Body of pancreas (tissue), 4 donors: Measurements from ENCODE around the gene EIF4ENIF1. TPM values are rescaled to one million over a fixed set of nuclear protein-coding genes. Genes with fewer than 3 reads are reported as not detected.

Source experiments
- ATAC-seq: fragments of 150-250 bp; one replicate; pipeline ENCODE4 v1.9.1; 2016
- DNase-seq, 4 donors: peaks; one replicate each; pipeline ENCODE4 v3.0.0-alpha.2; 2019
- H3K27ac ChIP-seq, 4 donors: fragments of 200-600 bp; sonication (generic); 1 replicate in 3 of 4; 2 replicates in 1 of 4; pipeline versions ENCODE4 v1.5.1 to v1.6.1; 2016 to 2019; ENCODE audit warnings: mild to moderate bottlenecking in 1 of 4, mixed read lengths in 1 of 4, moderate library complexity in 1 of 4
- H3K27me3 ChIP-seq, 2 donors: fragments of 200-600 bp; sonication (generic); one replicate each; pipeline ENCODE4 v1.6.0; 2016; ENCODE audit warnings: mild to moderate bottlenecking in 1 of 2
- H3K36me3 ChIP-seq, 2 donors: fragments of 200-600 bp; sonication (generic); replicated peaks in 1 of 2; 2 replicates each; pipeline ENCODE4 v1.5.1; 2016; ENCODE audit warnings: low read depth in 2 of 2; ENCODE audit not compliant: insufficient read depth in 1 of 2
- H3K4me1 ChIP-seq: fragments of 200-600 bp; sonication (generic); one replicate; pipeline ENCODE4 v1.6.0; 2016
- H3K4me3 ChIP-seq, 2 donors: fragments of 200-600 bp; sonication (generic); 1 replicate in 1 of 2; 2 replicates in 1 of 2; pipeline ENCODE4 v1.5.1; 2016 to 2019
- H3K9me3 ChIP-seq, 3 donors: fragments of 200-600 bp; sonication (generic); 1 replicate in 2 of 3; 2 replicates in 1 of 3; pipeline ENCODE4 v1.5.1; 2016
- CTCF ChIP-seq, 7 experiments: fragments of 450-650 bp in 4 of 7; fragments of 200-600 bp in 3 of 7; sonication (generic) in 3 of 7; IDR thresholded peaks; one replicate each; pipeline ENCODE4 v1.5.1; 2016 to 2019; ENCODE audit warnings: antibody characterized with exemption in 7 of 7
- POLR2A ChIP-seq, 3 donors: fragments of 450-650 bp; IDR thresholded peaks; one replicate each; pipeline ENCODE4 v1.6.1; 2016; ENCODE audit warnings: antibody characterized with exemption in 3 of 3, mild to moderate bottlenecking in 2 of 3
- WGBS, 2 donors: methylation state at CpG; one replicate each; pipeline ENCODE4 v1.1.5; 2017; 5-methylcytosine and 5-hydroxymethylcytosine counted together
- intact Hi-C: fragments of 100-400 bp; cut with DNase I; formaldehyde crosslinking; loops from one replicate; pipeline ENCODE4 v1.15.1; 2023
- total RNA-seq, 2 donors: library from RNA; depleted of rRNA; stranded (reverse); fragments of >200 nt; gene quantifications; one replicate each; pipeline ENCODE4 v1.1.0, GENCODE V29; 2016

EIF4ENIF1 gene
- total RNA-seq, 2 donors from 2014 or later: 7.5 to 10.9 TPM

- no peak overlapping the region for H3K27ac ChIP-seq
- no peak overlapping the region for H3K4me3 ChIP-seq
- H3K27me3 ChIP-seq: no peaks in the 10 kb centered on the region
- no peaks in the 10 kb centered on the region for H3K36me3 ChIP-seq
- peaks cover 7% of the 10 kb centered on the region for H3K4me1 ChIP-seq
- no peak for ATAC-seq
- 86 to 88% methylated on average over 2 of the region's 2 CpGs for whole genome bisulfite sequencing, 2 donors
- no peaks in the 10 kb centered on the region for H3K9me3 ChIP-seq
- no peak for TF ChIP-seq POLR2A (IDR thresholded peaks at IDR 0.05)
- no peak for TF ChIP-seq CTCF (IDR thresholded peaks at IDR 0.05)
- intact Hi-C loops: no loop called here
- no peak for DNase-seq
Observed at GRCh38 chr22:31501738-31502137, 12.1 kb upstream of the EIF4ENIF1 start.

- DNase-seq (no peak), ATAC-seq (no peak)
- intact Hi-C loops: no loop called here
- TF ChIP-seq POLR2A (IDR thresholded peaks at IDR 0.05) (no peak), CTCF (IDR thresholded peaks at IDR 0.05) (no peak)
- no peaks in the 10 kb centered on the region for H3K27me3 ChIP-seq
- H3K4me3 ChIP-seq: peak overlapping the region; percentile 37 to 55
- H3K9me3 ChIP-seq: no peaks in the 10 kb centered on the region
- H3K36me3 ChIP-seq: no peaks in the 10 kb centered on the region
- H3K4me1 ChIP-seq: peaks cover 10% of the 10 kb centered on the region
- 69 to 70% methylated on average over 9 to 10 of the region's 10 CpGs for WGBS, 2 donors
- peak overlapping the region in 3 of 4 donors; percentile 65 to 85 (median 82) for H3K27ac ChIP-seq
Observed at GRCh38 chr22:31497148-31497938, 7.7 kb upstream of the EIF4ENIF1 start.

GRCh38 chr22:31496735-31497146 lies 7.1 kb upstream of the EIF4ENIF1 start:
- DNase-seq (peak in 1 of 4 donors; percentile 23), ATAC-seq (peak; percentile 21)
- H3K9me3 ChIP-seq: no peaks in the 10 kb centered on the region
- H3K4me3 ChIP-seq: peak overlapping the region; percentile 37 to 55
- intact Hi-C loops: no loop called here
- H3K27me3 ChIP-seq: no peaks in the 10 kb centered on the region
- TF ChIP-seq POLR2A (IDR thresholded peaks at IDR 0.05): no peak
- TF ChIP-seq CTCF (IDR thresholded peaks at IDR 0.05): no peak
- WGBS, 2 donors: 0% methylated on average over 4 to 30 of the region's 30 CpGs
- H3K4me1 ChIP-seq: peaks cover 10% of the 10 kb centered on the region
- peak overlapping the region; percentile 65 to 85 (median 80) for H3K27ac ChIP-seq
- no peaks in the 10 kb centered on the region for H3K36me3 ChIP-seq

- DNase-seq (peak; percentile 88 to 91 (median 90)), ATAC-seq (peak; percentile 96)
- intact Hi-C loops: no loop called here
- no peaks in the 10 kb centered on the region for H3K9me3 ChIP-seq
- no peaks in the 10 kb centered on the region for H3K27me3 ChIP-seq
- TF ChIP-seq POLR2A (IDR thresholded peaks at IDR 0.05) (peak; percentile 43 to 75 (median 75)), CTCF (IDR thresholded peaks at IDR 0.05) (peak in 5 of 7 experiments; percentile 9 to 38 (median 33))
- H3K4me3 ChIP-seq: peak within 1 kb of the TSS; percentile 37 to 55
- peaks cover 12% of the 10 kb centered on the region for H3K4me1 ChIP-seq
- peak within 1 kb of the TSS; percentile 65 to 85 (median 80) for H3K27ac ChIP-seq
- 0% methylated on average over 23 to 64 of the region's 70 CpGs for WGBS, 2 donors
- H3K36me3 ChIP-seq: no peaks in the 10 kb centered on the region
Observed at GRCh38 chr22:31496007-31496734, 6.5 kb upstream of the EIF4ENIF1 start, which contains the start of gene SFI1. Gene SFI1 (plus strand): TSS chr22:31496536. CDS start chr22:31508285, 11,749 bp downstream.
